ENCODE results near the gene CRACR2B.

Gene CRACR2B

GRCh38 chr11:827897-828192 is at the start of gene CRACR2B:
Gene CRACR2B (plus strand): TSS chr11:827919. CDS start chr11:828608, 689 bp downstream.
- Mint-ChIP-seq H3K4me3 (peak within 1 kb of the TSS; percentile 70), H3K27ac (no peak within 1 kb of the TSS), H3K36me3 (peaks cover 19% of the 10 kb centered on the region), H3K9me3 (no peaks in the 10 kb centered on the region), H3K4me1 (peaks cover 16% of the 10 kb centered on the region)
- DNase-seq (ENCODE audit: low spot score in 2 of 2) (no peak), ATAC-seq (no peak)

GRCh38 chr11:778976-779954 is 48.5 kb upstream of the CRACR2B start:
- no peak for DNase-seq (ENCODE audit: low spot score in 2 of 2)
- Mint-ChIP-seq H3K4me3 (peak overlapping the region; percentile 76), H3K4me1 (peaks cover 19% of the 10 kb centered on the region), H3K9me3 (no peaks in the 10 kb centered on the region), H3K36me3 (peaks cover 25% of the 10 kb centered on the region), H3K27ac (no peak overlapping the region)
- ATAC-seq: no peak

GRCh38 chr11:779955-780532 is 47.7 kb upstream of the CRACR2B start:
- ATAC-seq: no peak
- no peak for DNase-seq (ENCODE audit: low spot score in 2 of 2)
- no peak overlapping the region for H3K4me3 Mint-ChIP-seq
- peaks cover 14% of the 10 kb centered on the region for H3K4me1 Mint-ChIP-seq
- peaks cover 19% of the 10 kb centered on the region for H3K36me3 Mint-ChIP-seq
- no peaks in the 10 kb centered on the region for H3K9me3 Mint-ChIP-seq
- H3K27ac Mint-ChIP-seq: no peak overlapping the region

GRCh38 chr11:782264-783174 is 45.2 kb upstream of the CRACR2B start:
- Mint-ChIP-seq H3K27ac (no peak overlapping the region), H3K4me1 (no peaks in the 10 kb centered on the region), H3K36me3 (peaks cover 5% of the 10 kb centered on the region), H3K9me3 (no peaks in the 10 kb centered on the region), H3K4me3 (no peak overlapping the region)
- ATAC-seq (no peak), DNase-seq (ENCODE audit: low spot score in 2 of 2) (no peak)

GRCh38 chr11:783581-784015 is 44.1 kb upstream of the CRACR2B start:
- Mint-ChIP-seq H3K9me3 (no peaks in the 10 kb centered on the region), H3K27ac (no peak overlapping the region), H3K36me3 (peaks cover 7% of the 10 kb centered on the region), H3K4me1 (no peaks in the 10 kb centered on the region), H3K4me3 (no peak overlapping the region)
- DNase-seq (ENCODE audit: low spot score in 2 of 2) (no peak), ATAC-seq (peak; percentile 61)

GRCh38 chr11:786235-787083 is 41.3 kb upstream of the CRACR2B start:
- Mint-ChIP-seq H3K9me3 (no peaks in the 10 kb centered on the region), H3K4me1 (no peaks in the 10 kb centered on the region), H3K27ac (no peak overlapping the region), H3K36me3 (peaks cover 12% of the 10 kb centered on the region), H3K4me3 (no peak overlapping the region)
- DNase-seq (ENCODE audit: low spot score in 2 of 2): no peak
- ATAC-seq: no peak

GRCh38 chr11:787084-787675 is 40.5 kb upstream of the CRACR2B start:
- no peak for DNase-seq (ENCODE audit: low spot score in 2 of 2)
- Mint-ChIP-seq H3K9me3 (no peaks in the 10 kb centered on the region), H3K4me1 (no peaks in the 10 kb centered on the region), H3K27ac (no peak overlapping the region), H3K36me3 (peaks cover 17% of the 10 kb centered on the region), H3K4me3 (no peak overlapping the region)
- no peak for ATAC-seq

- Mint-ChIP-seq H3K4me3 (no peak overlapping the region), H3K27ac (no peak overlapping the region), H3K9me3 (no peaks in the 10 kb centered on the region), H3K4me1 (no peaks in the 10 kb centered on the region), H3K36me3 (peaks cover 20% of the 10 kb centered on the region)
- no peak for DNase-seq (ENCODE audit: low spot score in 2 of 2)
- no peak for ATAC-seq
Observed at GRCh38 chr11:788009-788640, 39.6 kb upstream of the CRACR2B start.

GRCh38 chr11:788953-789940 is 38.5 kb upstream of the CRACR2B start:
- DNase-seq (ENCODE audit: low spot score in 2 of 2): no peak
- no peaks in the 10 kb centered on the region for H3K4me1 Mint-ChIP-seq
- ATAC-seq: no peak
- H3K4me3 Mint-ChIP-seq: peak overlapping the region; percentile 25
- peaks cover 29% of the 10 kb centered on the region for H3K36me3 Mint-ChIP-seq
- H3K9me3 Mint-ChIP-seq: no peaks in the 10 kb centered on the region
- H3K27ac Mint-ChIP-seq: no peak overlapping the region

GRCh38 chr11:789943-790342 is 37.8 kb upstream of the CRACR2B start, which contains the start of gene CEND1:
Gene CEND1 (minus strand): TSS chr11:790090. CDS start chr11:788576, 1,514 bp downstream.
- no peaks in the 10 kb centered on the region for H3K9me3 Mint-ChIP-seq
- peaks cover 35% of the 10 kb centered on the region for H3K36me3 Mint-ChIP-seq
- no peak for DNase-seq (ENCODE audit: low spot score in 2 of 2)
- H3K4me3 Mint-ChIP-seq: peak within 1 kb of the TSS; percentile 25
- no peak within 1 kb of the TSS for H3K27ac Mint-ChIP-seq
- peak; percentile 44 for ATAC-seq
- H3K4me1 Mint-ChIP-seq: no peaks in the 10 kb centered on the region

GRCh38 chr11:790721-791564 is 36.8 kb upstream of the CRACR2B start:
- H3K36me3 Mint-ChIP-seq: peaks cover 35% of the 10 kb centered on the region
- H3K9me3 Mint-ChIP-seq: no peaks in the 10 kb centered on the region
- H3K4me3 Mint-ChIP-seq: no peak overlapping the region
- DNase-seq (ENCODE audit: low spot score in 2 of 2) (no peak), ATAC-seq (peak; percentile 2)
- H3K27ac Mint-ChIP-seq: no peak overlapping the region
- peaks cover 3% of the 10 kb centered on the region for H3K4me1 Mint-ChIP-seq
